ENCODE measurements around the gene ARHGAP25. TPM values are rescaled to one million over a fixed set of nuclear protein-coding genes. Genes with fewer than 3 reads are reported as not detected.

Gene ARHGAP25
- total RNA-seq, 1 donor from 2014 or later, result 156 TPM

GRCh38 chr2:68850524-68850923 is 115.9 kb downstream of the ARHGAP25 start:
- intact Hi-C loops (cut with micrococcal nuclease), result no loop called here

- intact Hi-C loops (cut with micrococcal nuclease), result no loop called here
Observed at GRCh38 chr2:68853035-68853434, 118.4 kb downstream of the ARHGAP25 start.

DNA sequence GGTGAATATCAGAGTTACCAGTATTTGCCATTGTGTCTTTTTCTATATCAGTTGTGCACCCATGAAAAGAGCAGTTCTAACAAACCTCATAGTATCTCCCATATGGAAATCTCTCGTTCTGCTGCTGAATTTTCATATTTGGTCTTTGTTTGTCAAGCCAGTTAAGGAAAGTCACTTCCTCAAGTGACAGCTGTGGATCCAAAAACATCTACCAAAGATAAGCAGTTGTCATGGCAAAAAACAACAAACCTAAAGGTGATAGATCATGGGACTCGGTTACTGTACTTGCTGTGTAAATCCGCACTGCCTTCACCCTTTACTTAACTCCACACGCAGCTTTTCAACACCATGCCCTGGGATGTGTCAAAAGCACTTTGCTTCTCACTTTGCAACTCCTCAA is 119.3 kb downstream of the ARHGAP25 start:
- intact Hi-C loops (cut with micrococcal nuclease), result no loop called here

DNA sequence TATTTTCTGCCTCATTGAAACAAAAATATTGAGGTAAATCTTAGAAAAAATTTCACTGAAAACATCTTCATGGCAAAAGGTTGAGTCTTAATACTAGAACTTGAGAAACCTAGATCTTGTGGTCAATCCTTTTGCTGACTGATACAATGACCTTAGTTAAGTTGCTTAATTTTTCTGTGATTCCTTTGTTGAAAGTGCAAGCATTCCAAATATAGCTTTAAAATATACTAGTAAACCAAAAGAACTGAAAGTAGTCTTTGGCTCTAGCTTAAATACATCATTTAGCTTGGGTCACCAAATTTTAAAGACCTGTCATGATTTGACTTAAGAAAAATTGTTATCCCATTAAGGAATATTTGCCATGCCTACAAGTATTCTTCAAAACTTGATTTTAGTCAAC is 119.9 kb downstream of the ARHGAP25 start:
- intact Hi-C loops (cut with micrococcal nuclease), result no loop called here

- intact Hi-C loops (cut with micrococcal nuclease), result no loop called here
Observed at GRCh38 chr2:68855550-68855949, 120.9 kb downstream of the ARHGAP25 start.

- intact Hi-C loops (cut with micrococcal nuclease), result no loop called here
Observed at GRCh38 chr2:68857202-68857845, 122.7 kb downstream of the ARHGAP25 start.

DNA sequence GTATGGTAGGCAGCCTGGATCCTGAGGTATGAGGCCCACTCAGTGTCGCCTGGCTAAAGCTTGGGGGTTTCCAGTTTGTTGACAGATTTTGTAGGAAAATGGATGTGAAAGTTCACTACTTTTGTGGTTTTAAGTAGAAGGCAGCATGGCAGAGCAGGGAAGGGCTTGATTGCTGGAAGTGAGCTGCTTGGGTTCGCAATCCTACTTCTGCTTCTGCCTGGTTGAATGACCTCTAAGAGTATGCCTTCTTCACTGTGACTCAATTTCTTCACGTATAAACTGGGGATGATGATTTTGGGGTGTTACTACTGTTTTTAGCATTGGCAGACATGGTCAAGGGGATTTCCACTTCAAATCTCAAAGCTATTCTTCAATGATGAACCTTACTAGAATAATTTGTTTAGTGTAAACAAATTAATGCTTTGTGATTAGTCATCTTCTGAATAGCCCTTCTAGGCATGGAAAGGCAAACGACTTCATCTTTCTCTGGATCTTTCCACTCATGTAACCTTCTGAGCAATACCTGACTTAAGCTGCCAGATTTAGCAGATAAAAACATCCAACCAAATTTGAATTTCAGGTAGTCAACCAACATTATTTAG is 123.3 kb downstream of the ARHGAP25 start:
- intact Hi-C loops (cut with micrococcal nuclease), result no loop called here

DNA sequence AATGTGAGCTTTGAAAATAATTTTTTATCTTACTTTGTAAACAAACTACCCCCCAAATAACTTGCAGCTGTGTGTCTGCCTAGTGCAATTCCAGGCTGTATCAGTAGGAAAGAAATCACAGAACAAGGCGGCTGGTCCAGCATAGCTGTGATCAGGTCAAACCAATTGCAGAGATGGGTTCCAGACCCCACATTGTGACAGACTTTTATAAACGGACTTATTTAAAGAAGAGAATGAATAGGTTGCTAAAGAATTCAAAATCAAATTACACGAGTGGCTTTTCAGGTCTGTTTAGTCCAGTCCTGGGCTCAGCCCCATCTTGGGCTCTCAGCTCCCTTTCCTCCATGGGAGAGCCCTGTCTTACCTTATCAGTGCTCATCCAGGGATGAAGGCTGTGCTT is 125.5 kb downstream of the ARHGAP25 start:
- intact Hi-C loops (cut with micrococcal nuclease), result no loop called here

DNA sequence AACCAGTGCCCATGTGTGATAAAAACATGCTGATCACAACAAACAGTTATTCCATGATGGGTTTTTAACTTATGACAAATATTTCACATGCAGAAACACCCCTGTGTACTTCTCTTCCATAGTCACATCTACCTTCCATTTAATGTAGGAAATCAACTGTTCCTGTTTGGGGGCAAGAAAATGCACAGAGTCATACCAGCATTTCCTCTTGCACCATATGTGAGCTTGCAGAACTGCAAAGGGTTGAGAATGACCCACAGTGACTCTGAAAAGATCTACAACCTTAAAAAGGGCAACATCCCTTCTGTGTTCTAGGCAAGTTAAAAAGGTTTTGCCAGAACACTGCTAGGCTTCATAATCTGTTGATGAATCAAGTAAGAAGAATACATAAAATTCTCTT is 126.7 kb downstream of the ARHGAP25 start:
- intact Hi-C loops (cut with micrococcal nuclease), result no loop called here

GRCh38 chr2:68862889-68863288 is 128.3 kb downstream of the ARHGAP25 start:
- intact Hi-C loops (cut with micrococcal nuclease), result no loop called here

DNA sequence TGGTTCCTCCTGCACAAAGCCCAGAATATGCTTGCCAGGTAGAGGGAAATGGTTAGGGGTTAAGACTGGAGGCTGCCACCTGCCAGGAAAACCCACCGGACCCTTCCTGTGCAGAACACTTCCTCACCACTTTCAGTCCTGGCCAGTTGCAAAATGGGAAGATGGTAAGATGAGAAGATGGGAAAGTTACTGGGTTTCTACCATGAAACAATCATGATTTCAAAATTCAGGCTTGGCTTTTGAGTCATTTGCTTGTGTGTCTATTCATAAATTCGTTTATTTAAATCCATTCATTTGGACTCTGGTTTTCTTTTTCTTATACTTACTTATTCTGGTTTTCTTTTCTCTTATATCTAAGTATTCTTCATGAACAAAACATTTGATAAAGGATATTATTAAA is 129.4 kb downstream of the ARHGAP25 start:
- intact Hi-C loops (cut with micrococcal nuclease), result no loop called here

DNA sequence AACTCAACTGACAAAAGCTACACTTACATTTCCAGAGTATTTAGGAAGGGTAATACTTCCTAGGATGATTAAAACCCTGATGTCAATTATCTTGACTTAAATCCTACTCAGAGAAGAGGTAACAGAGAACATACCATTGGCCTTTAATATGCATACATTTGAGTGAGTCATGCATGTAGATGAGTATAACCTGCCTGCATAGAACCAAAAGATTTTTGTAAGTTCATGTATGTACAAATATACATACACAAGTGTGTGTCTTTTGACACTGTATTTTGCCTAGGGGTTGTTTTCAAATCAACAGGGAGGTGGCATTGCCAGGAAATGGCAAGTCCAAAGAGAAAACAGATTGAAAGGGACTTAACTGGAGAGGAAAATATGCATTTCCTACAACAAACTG is 130.5 kb downstream of the ARHGAP25 start:
- intact Hi-C loops (cut with micrococcal nuclease), result no loop called here

- intact Hi-C loops (cut with micrococcal nuclease), result no loop called here
Observed at GRCh38 chr2:68870215-68870614, 135.6 kb downstream of the ARHGAP25 start.

GRCh38 chr2:68871159-68871764 is 136.7 kb downstream of the ARHGAP25 start, which contains the start of gene BMP10:
BMP10 (minus strand) TSS chr2:68871397; CDS start chr2:68871358, 39 bp downstream.
- intact Hi-C loops (cut with micrococcal nuclease), result no loop called here

Other genes with a start within 250 kb of the ARHGAP25 start
- gene PROKR1, start 91.2 kb upstream of the ARHGAP25 start, total RNA-seq, result 0.05 TPM in 1 of 2 replicates, not detected in the other
- gene BMP10, start 136.6 kb downstream of the ARHGAP25 start, total RNA-seq, result 0.27 TPM in 1 of 2 replicates, not detected in the other
- gene GKN2, start 218.1 kb downstream of the ARHGAP25 start, total RNA-seq, result not detected in 2 replicates
- gene GKN1, start 239.8 kb downstream of the ARHGAP25 start, total RNA-seq, result not detected in 2 replicates

All from T-helper 1 cell treated with Interleukin-12 subunit alpha and Interleukin-12 subunit beta and Interleukin-4 antibody, amounts not matched to agents 30 ng/mL and 1 ng/mL, for 36 hours (primary cell).